ENCODE data around the gene OR2T27.

The OR2T27 gene

DNA sequence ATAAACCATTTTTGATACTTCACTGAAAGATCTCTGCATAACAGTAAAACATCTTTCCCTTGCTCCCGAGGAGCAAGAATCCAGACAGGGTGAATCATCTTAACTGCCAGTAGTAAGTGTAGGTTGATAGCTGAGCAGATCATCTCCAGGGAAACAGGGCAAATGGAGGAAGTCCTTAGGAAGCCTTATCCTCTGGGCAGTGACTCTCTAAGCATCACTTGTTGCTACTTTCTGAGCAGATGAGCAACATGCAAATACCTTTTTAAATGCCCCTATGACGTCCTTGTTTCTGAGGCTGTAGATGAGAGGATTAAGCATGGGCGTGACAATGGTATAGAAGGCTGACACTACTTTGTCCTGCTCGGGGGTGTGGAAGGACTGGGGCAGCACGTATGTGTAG lies 29.4 kb downstream of the OR2T27 start:
- Mint-ChIP-seq H3K27ac (no peak overlapping the region), H3K27me3 (no peaks in the 10 kb centered on the region), H3K4me3 (no peak overlapping the region), H3K4me1 (ENCODE audit: low read depth) (no peaks in the 10 kb centered on the region), H3K36me3 (ENCODE audit: low read depth) (no peaks in the 10 kb centered on the region), H3K9me3 (no peaks in the 10 kb centered on the region)
- DNase-seq: no peak

DNA sequence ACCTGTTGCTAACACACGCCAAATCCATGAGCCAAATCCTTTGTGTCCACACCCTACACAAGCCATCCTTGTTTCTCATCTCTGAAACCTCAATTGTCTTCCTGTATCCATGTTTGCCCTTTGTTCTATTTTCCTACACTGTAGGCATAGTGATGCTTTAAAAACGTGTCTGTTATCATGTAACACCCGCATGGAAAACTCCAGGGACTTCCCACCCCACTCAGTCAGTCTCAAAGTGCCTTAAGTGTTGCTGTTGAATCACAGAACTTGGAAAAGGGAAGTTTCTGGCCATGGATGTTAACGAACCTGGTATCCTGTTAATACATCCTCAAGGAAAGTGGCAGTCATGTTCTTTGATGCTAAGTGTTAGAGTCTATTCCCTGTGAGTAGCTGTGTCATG lies 30.2 kb downstream of the OR2T27 start:
- no peak for DNase-seq
- H3K4me1 Mint-ChIP-seq (ENCODE audit: low read depth): no peaks in the 10 kb centered on the region
- no peaks in the 10 kb centered on the region for H3K27me3 Mint-ChIP-seq
- no peaks in the 10 kb centered on the region for H3K36me3 Mint-ChIP-seq (ENCODE audit: low read depth)
- no peaks in the 10 kb centered on the region for H3K9me3 Mint-ChIP-seq
- H3K27ac Mint-ChIP-seq: no peak overlapping the region
- H3K4me3 Mint-ChIP-seq: no peak overlapping the region

DNA sequence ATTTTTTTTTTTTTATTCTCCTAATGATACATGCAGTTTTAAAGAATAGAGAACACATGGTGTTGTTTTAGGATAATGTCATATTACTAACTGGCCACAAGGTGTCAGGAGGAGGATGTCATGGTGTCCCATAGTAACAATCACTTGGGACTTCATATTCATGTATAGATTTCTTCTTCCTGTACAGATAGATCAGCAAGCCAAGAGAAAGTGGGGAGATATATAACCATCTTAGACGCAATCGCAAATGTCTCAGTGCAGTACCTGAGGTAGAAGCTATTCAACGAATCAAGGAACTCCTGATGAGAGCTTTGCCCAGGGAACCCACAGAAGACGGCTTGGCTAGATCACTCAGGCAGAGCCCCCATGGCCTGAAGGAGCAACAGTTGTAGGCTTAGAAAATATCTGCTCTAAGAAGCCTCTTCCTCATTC lies 32.7 kb downstream of the OR2T27 start:
- Mint-ChIP-seq H3K4me1 (ENCODE audit: low read depth) (peaks cover 3% of the 10 kb centered on the region), H3K27ac (no peak overlapping the region), H3K4me3 (no peak overlapping the region), H3K27me3 (no peaks in the 10 kb centered on the region), H3K9me3 (no peaks in the 10 kb centered on the region), H3K36me3 (ENCODE audit: low read depth) (no peaks in the 10 kb centered on the region)
- DNase-seq: no peak

DNA sequence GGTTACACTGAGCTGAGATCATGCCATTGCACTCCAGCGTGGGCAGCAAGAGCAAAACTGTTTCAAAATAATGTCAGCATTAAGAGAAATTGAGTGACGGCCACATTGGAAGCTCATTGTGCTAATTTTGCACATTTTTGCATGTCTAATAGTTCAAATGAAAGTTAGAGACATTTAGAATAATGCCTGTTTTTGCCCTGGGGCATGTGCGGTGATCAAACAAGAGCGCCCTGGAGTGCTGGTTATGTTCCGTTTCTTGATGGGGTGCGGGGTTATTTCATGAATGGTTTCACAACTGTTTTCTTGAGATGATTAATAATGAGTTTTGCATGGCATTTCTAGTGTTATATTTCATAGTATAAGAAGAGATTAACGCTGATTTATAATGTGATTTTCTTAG lies 33.6 kb downstream of the OR2T27 start:
- H3K4me1 Mint-ChIP-seq (ENCODE audit: low read depth): peaks cover 3% of the 10 kb centered on the region
- no peaks in the 10 kb centered on the region for H3K36me3 Mint-ChIP-seq (ENCODE audit: low read depth)
- H3K9me3 Mint-ChIP-seq: no peaks in the 10 kb centered on the region
- H3K27ac Mint-ChIP-seq: no peak overlapping the region
- no peaks in the 10 kb centered on the region for H3K27me3 Mint-ChIP-seq
- H3K4me3 Mint-ChIP-seq: no peak overlapping the region
- no peak for DNase-seq

DNA sequence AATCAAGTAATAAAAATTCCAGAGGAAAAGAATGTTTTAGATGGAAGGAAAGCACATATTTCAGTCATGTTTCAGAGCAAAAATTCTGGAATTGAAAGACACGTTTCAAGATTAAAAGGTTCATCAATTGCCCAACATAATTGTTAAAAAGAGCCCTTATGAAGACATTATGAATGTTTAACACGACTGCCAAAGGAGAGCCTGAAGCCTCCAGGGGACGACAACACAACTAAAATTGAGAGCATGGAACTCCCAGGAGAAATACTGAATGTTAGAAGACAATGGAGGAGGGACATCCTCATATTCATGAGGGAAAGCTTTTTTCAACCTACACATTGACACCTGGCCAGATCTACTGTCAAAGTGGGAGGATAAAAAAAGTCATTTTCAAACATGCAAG lies 36.5 kb downstream of the OR2T27 start:
- no peaks in the 10 kb centered on the region for H3K27me3 Mint-ChIP-seq
- H3K4me1 Mint-ChIP-seq (ENCODE audit: low read depth): peaks cover 8% of the 10 kb centered on the region
- peak; percentile 56 for DNase-seq
- no peaks in the 10 kb centered on the region for H3K9me3 Mint-ChIP-seq
- no peaks in the 10 kb centered on the region for H3K36me3 Mint-ChIP-seq (ENCODE audit: low read depth)
- no peak overlapping the region for H3K27ac Mint-ChIP-seq
- H3K4me3 Mint-ChIP-seq: no peak overlapping the region

DNA sequence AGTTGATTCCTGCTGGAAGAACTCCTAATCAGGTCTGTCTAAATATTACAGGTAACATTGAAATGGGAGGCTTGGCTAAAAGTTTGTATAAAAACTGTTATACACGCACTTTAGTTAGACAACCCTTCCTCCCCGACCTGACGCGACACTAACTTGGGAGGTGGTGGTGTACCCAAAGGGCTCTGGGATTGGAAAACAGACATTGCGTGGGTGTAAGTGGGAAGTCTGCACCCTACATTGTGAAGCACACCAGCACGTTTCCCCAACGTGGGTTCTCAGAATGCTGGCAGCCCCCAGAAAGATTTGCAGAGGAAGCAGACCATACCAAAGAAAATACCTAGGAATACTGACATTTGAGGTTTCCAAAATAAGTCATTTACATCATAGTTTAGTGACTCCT lies 37.2 kb downstream of the OR2T27 start:
- H3K9me3 Mint-ChIP-seq: no peaks in the 10 kb centered on the region
- no peaks in the 10 kb centered on the region for H3K27me3 Mint-ChIP-seq
- no peaks in the 10 kb centered on the region for H3K36me3 Mint-ChIP-seq (ENCODE audit: low read depth)
- DNase-seq: no peak
- no peak overlapping the region for H3K4me3 Mint-ChIP-seq
- no peak overlapping the region for H3K27ac Mint-ChIP-seq
- H3K4me1 Mint-ChIP-seq (ENCODE audit: low read depth): peaks cover 15% of the 10 kb centered on the region

DNA sequence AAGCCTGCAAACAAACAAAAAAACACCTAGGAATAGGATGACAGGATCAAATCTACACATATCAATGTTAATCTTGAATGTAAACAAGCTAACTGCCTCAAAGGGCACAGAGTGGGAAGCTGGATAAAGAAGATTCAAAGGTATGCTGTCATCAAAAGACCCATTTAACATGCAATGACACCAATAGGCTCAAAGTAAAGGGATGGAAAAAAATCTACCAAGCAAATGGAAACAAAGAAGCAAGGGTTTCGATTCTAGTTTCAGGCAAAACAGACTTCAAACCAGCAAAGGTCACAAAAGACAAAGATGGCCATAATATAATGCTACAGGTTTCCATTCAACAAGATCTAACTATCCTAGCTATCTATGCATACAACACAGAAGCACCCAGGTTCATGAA lies 41.6 kb downstream of the OR2T27 start:
- H3K36me3 Mint-ChIP-seq (ENCODE audit: low read depth): no peaks in the 10 kb centered on the region
- peak overlapping the region; percentile 51 for H3K27ac Mint-ChIP-seq
- H3K9me3 Mint-ChIP-seq: no peaks in the 10 kb centered on the region
- peaks cover 31% of the 10 kb centered on the region for H3K4me1 Mint-ChIP-seq (ENCODE audit: low read depth)
- no peak overlapping the region for H3K4me3 Mint-ChIP-seq
- no peak for DNase-seq
- peaks cover 3% of the 10 kb centered on the region for H3K27me3 Mint-ChIP-seq

DNA sequence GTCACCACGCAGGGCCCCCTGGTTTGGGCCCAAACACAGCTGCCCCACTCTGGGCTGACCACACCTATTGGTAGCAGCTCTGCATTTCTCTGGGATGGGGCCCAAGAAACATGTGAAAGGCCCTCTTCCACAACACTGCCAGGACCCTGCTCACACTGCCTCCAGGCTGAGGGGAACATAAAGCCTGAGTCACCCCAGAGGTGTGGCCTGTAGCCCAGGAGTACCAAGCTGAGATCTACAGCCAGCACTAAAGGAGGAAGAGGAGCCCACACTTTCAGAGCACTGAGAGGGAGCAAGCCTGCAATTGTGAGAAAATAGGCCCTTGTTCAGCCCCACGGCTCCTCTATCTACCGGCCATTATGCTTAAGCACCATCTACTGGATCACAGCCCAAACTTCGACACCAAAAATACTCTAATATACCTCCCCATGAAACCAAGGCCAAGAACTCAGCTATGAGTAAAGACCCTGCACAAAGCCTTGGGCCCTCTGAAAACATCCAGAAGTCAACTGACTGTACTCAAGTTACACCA lies 43.4 kb downstream of the OR2T27 start:
- H3K36me3 Mint-ChIP-seq (ENCODE audit: low read depth): no peaks in the 10 kb centered on the region
- no peak for DNase-seq
- H3K4me1 Mint-ChIP-seq (ENCODE audit: low read depth): peaks cover 29% of the 10 kb centered on the region
- peaks cover 3% of the 10 kb centered on the region for H3K27me3 Mint-ChIP-seq
- no peaks in the 10 kb centered on the region for H3K9me3 Mint-ChIP-seq
- no peak overlapping the region for H3K27ac Mint-ChIP-seq
- H3K4me3 Mint-ChIP-seq: no peak overlapping the region

DNA sequence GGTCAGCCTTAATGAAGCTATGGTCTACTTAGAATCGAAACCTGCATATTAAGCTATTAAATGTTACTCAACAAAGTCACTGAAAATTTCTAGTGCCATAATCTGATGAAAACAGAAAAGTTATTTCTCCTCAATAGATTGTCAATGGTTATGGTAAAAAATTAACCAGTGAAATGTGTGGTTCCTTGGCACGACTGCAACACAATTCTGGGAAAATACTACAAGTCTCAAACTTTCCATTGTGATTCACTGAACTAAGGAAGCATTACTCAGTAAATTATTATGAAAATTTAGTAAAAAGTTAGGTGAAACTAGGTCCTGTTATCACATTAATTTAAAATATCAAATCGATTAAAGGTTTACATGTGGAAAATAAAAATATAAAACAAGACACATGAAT lies 45.0 kb downstream of the OR2T27 start:
- DNase-seq: no peak
- Mint-ChIP-seq H3K4me1 (ENCODE audit: low read depth) (peaks cover 29% of the 10 kb centered on the region), H3K27ac (peak overlapping the region; percentile 47), H3K36me3 (ENCODE audit: low read depth) (no peaks in the 10 kb centered on the region), H3K27me3 (peaks cover 3% of the 10 kb centered on the region), H3K9me3 (no peaks in the 10 kb centered on the region), H3K4me3 (no peak overlapping the region)
